Hematopoietic multipotent progenitor cell treated with erythropoietin and hydrocortisone succinate and interleukin-3 and kit ligand, for 15 days (in vitro differentiated cells): ENCODE measurements around the gene GATM.
"Not testable (repeated sequence)": the region's sequence is repeated elsewhere in the genome, so short reads cannot be mapped to it uniquely, and the experiment has no call there.

Experiments
- DNase-seq: peaks from one replicate; pipeline ENCODE4 v3.0.0-alpha.2; 2015; ENCODE audit warnings: low spot score

The GATM gene

DNA sequence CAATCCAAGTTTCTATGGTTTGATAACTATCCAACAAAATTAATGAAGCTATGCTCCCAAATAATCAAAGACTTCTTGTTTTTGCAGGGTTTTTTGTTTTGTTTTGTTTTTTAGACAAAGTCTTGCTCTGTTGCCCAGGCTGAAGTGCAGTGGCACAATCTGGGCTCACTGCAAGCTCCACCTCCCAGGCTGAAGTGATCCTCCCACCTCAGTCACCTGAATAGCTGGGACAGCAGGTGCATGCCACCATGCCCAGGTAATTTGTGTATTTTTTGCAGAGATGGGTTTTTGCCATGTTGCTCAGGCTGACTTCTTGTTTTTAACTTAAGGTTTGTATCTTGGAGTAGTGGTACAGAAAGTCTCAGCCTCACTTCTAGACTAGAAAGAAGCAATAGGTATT lies 11.0 kb upstream of the GATM start:
- DNase-seq, result no peak

DNA sequence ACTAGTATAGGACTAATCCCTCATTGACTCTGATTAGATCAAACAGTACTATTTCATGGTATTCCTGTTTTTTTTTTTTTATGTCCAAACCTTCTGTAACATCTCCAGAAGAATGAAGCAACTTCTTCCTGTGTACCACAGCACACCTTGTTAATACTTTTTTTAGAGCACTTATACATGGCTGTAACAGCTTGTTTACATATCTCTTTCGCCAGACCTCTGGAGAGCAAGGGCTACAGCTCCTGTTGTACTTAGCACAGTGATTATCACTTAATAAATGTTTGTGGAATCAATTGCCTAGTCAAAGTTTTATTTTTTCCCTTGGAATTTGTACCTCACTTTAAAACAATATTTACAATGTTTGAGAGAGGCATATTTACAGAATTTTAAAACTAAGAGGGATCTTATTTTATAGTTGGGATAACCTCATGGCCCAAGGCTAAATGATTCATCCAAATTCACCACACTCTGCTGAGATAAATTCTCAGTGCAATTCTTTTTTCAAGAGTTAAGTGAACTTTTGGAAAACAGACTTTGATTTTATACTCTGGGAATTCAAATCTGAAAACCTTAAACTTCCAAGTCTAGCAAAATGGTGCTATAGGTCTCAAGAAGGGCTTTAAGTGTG lies 9.2 kb upstream of the GATM start:
- no peak for DNase-seq

GRCh38 chr15:45386974-45387373 lies 8.6 kb upstream of the GATM start:
- no peak for DNase-seq

- no peak for DNase-seq
Measured at GRCh38 chr15:45386420-45386819, 8.1 kb upstream of the GATM start.

- DNase-seq, result no peak
Measured at GRCh38 chr15:45385590-45385989, 7.2 kb upstream of the GATM start.

- no peak for DNase-seq
Measured at GRCh38 chr15:45384700-45385099, 6.4 kb upstream of the GATM start.

DNA sequence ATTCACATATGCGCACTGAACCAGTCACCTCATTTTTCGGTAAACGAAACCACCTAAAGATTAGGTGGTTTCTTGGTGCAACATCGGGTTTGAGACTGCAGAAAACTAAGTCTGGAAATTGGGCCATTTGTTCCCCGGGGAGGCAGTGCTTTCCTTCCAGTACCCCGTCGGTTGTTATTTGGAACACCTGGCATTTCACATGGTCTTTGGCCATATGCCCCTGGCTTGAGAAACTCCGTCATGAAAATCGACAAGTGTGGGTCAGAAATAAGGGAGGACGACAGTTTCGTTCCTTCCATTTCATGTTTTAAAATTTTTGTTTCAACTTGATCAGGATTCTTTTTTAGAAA lies 544 bp upstream of the GATM start:
- no peak for DNase-seq

- no peak for DNase-seq
Measured at GRCh38 chr15:45377609-45378148, 665 bp downstream of the GATM start.

GRCh38 chr15:45376967-45377608 lies 1.3 kb downstream of the GATM start:
- no peak for DNase-seq

DNA sequence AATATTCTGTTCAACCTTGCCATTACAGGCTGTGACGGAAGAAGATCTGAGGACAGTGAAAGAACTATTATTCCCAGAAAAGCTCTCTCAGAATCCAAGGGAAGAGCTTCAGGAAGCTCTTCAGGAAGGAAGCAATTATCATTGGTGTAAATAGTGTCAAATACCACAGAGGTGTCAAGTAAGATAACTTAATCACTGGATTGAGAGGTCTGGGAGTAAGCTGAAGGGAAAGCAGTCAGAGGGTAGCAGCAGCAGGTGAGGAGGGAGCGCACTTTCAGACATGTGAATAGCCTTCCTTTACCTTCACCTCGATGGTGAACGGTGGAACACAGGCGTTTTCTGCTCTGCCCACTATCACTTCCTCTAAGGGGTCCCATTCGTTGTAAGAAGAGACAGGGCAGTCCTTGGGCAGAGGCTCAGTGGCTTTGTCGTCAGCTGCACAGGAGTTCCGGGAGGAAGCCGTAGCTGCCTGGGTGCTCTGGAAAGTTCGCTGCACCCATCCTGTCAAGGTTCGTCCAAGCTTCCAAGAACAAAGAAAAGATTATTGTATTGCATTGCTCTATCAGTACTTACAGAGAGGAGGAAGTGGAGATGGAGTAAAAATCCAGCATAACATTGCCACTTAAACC lies 1.9 kb downstream of the GATM start:
- DNase-seq, result no peak

- DNase-seq, result no peak
Measured at GRCh38 chr15:45375836-45376235, 2.5 kb downstream of the GATM start.

GRCh38 chr15:45373976-45374375 lies 4.4 kb downstream of the GATM start:
- no peak for DNase-seq

DNA sequence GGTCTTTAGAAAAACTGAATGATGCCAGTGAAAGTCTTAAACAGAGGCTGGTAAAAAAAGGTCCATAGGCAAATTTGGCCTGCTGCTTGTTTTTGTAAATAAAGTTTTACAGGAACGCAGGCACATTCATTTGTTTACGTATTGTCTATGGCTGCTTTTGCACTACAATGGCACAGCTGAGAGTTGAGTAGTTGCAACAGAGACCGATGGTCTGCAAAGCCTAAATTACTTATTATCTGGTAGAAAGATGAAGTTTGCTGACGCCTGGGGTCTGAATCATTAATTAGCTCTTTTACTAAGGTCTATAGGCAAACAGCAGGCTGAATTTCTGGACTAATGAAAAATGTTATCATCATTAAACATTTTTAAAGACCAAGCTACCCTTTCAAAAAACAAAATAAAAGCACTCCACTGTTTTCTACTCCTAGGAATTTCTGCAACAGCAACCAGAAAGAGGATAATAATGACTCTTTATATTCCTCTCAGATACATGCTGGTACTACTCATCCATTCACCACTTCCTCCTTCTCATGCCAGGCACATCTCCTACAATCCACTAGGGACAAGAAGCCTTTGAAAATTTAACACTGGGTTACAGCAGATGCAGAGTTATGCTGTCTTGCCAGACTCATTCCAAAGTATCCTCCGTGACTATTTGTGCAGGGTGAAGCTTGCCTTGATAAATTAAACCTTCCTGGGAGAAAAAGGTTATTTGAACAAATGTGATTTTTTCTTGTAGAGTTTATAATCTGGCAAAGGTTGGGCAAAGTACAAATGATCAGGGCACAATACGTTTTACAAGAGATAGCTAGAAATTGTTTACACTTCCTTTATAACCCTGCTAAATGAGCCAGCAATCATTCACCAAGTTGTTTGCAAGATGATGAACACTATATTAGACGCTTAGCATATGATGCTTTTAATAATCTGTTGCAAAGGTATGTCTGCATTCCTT lies 6.0 kb downstream of the GATM start:
- no peak for DNase-seq

- no peak for DNase-seq
Measured at GRCh38 chr15:45371546-45371945, 6.8 kb downstream of the GATM start.

DNA sequence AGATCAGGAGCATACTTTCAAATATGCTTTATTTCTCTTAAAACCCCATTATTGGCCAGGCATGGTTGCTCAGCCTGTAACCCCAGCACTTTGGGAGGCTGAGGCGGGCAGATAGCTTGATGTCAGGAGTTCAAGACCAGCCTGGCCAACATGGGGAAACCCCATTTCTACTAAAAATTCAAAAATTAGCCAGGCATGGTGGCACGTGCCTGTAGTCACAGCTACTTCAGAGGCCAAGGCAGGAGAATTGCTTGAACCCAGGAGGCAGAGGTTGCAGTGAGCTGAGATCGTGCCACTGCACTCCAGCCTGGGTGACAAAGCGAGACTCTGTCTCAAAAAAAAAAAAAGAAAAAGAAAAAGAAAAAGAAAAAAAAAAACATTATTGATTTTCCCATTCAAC lies 8.3 kb downstream of the GATM start:
- DNase-seq, result not testable (repeated sequence)

- not testable (repeated sequence) for DNase-seq
Measured at GRCh38 chr15:45367222-45367621, 11.1 kb downstream of the GATM start.

DNA sequence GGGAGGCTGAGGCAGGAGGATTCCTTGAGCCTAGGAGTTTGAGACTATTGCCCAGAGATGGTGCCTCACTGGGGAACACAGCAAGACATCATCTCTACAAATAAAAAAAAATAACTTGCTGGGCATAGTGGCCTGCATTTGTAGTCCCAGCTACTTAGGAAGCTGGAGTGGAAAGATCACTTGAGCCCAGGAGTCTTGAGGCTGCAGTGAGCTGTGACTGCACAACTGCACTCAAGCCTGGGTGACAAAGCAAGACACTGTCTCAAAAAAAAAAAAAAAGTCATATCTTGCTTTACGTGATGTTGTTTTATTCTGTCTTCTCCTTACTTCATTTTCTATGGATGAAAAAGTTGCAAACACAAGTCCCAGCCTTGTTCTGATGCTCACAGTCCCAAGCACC lies 14.1 kb downstream of the GATM start:
- no peak for DNase-seq

GRCh38 chr15:45363801-45364200 lies 14.5 kb downstream of the GATM start:
- no peak for DNase-seq

DNA sequence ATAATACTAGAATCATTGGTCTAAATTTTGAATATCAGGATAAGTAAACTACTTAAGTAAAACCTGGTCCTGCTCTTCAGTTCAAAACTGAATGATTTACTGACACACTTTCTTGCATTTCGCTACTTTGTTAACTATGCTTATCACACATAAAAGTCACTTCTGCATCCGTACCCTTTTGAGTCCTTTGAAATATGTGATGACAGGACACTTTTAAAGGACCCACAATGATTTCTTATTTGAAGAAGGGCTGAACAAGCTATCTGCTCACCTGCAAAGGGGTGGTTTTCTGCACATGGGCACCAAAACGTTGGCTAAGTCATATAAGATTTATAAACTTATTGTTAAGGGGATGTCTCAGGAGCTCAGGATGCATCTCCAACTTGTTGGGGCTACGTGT lies 15.0 kb downstream of the GATM start:
- no peak for DNase-seq

- no peak for DNase-seq
Measured at GRCh38 chr15:45362419-45362818, 15.9 kb downstream of the GATM start.

GRCh38 chr15:45361878-45362277 lies 16.5 kb downstream of the GATM start:
- no peak for DNase-seq

DNA sequence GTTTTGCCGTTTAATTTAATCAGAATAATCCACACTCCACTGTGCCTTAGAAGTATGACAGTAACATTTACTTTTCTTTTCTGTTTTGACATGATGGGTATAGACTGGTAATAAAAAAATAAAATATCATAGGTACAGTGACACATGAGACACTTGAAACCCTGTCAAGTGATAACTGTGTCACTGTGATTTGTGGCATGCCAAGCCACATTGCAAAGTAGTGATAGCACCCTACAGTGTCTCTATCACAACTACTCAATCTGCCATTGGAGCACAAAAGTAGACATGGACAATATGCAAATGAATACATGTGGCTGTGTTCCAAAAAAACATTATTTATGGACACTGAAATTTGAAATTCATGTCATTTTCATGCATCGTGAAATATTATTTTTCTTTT lies 22.5 kb downstream of the GATM start:
- DNase-seq, result no peak
